SU-DHL-6 (cell line): Measurements from ENCODE around the gene SERINC5.

ENCODE experiments used
- H2AFZ ChIP-seq: fragments of 200-600 bp; sonication (generic); 2 replicates; pipeline ENCODE4 v1.6.1; 2014; ENCODE audit warnings: low read depth, mild to moderate bottlenecking, moderate library complexity, mixed read lengths, antibody characterized with exemption, low read length; ENCODE audit not compliant: severe bottlenecking
- H3F3A ChIP-seq: fragments of 200-600 bp; shearing (Covaris generic); 2 replicates; pipeline ENCODE4 v1.6.0; 2016; ENCODE audit warnings: antibody characterized with exemption, mild to moderate bottlenecking; ENCODE audit not compliant: insufficient read depth
- H3K27ac ChIP-seq: fragments of 200-600 bp; sonication (generic); 2 replicates; pipeline ENCODE4 v1.5.1; 2016; ENCODE audit warnings: low read depth, mild to moderate bottlenecking, low read length, moderate library complexity, mixed read lengths
- H3K27me3 ChIP-seq: fragments of 200-600 bp; sonication (generic), shearing (Covaris generic); 2 replicates; pipeline ENCODE4 v1.6.0; 2014; ENCODE audit warnings: mild to moderate bottlenecking, low read length
- H3K36me3 ChIP-seq: fragments of 200-600 bp; sonication (generic); 2 replicates; pipeline ENCODE4 v1.6.1; 2014; ENCODE audit warnings: mild to moderate bottlenecking, low read length, mixed read lengths
- H3K4me2 ChIP-seq: fragments of 300-600, 200-600 bp; shearing (Covaris generic), sonication (generic); 2 replicates; pipeline ENCODE4 v1.6.0; 2014; ENCODE audit warnings: low read length, low read depth, mild to moderate bottlenecking; ENCODE audit not compliant: poor library complexity, severe bottlenecking
- H3K4me3 ChIP-seq: fragments of 200-600 bp; sonication (generic); 2 replicates; pipeline ENCODE4 v1.5.1; 2014; ENCODE audit warnings: antibody characterized with exemption, low read length, mild to moderate bottlenecking, mixed read lengths; ENCODE audit not compliant: insufficient read depth, poor library complexity, severe bottlenecking
- H3K79me2 ChIP-seq: fragments of 200-600 bp; sonication (generic); 2 replicates; pipeline ENCODE4 v1.6.1; 2014; ENCODE audit warnings: mild to moderate bottlenecking, low read length, moderate library complexity; ENCODE audit not compliant: insufficient read depth
- H3K9ac ChIP-seq: fragments of 200-600 bp; sonication (generic); 2 replicates; pipeline ENCODE4 v1.7.0; 2014; ENCODE audit warnings: mild to moderate bottlenecking, low read length
- H3K9me2 ChIP-seq: fragments of 200-600 bp; sonication (generic); replicated peaks from 2 replicates; pipeline ENCODE4 v1.6.1; 2014; ENCODE audit warnings: low read length; ENCODE audit not compliant: insufficient read depth
- H3K9me3 ChIP-seq: fragments of 200-600 bp; sonication (generic); 2 replicates; pipeline ENCODE4 v1.6.1; 2014; ENCODE audit warnings: low read length, mixed read lengths; ENCODE audit not compliant: insufficient read depth
- H4K20me1 ChIP-seq: fragments of 200-600 bp; sonication (generic); 2 replicates; pipeline ENCODE4 v1.6.1; 2014; ENCODE audit warnings: low read depth, mild to moderate bottlenecking, antibody characterized with exemption, low read length, moderate library complexity, mixed read lengths
- CTCF ChIP-seq: fragments of 200-600 bp; sonication (generic); IDR thresholded peaks from one replicate; pipeline ENCODE4 v1.5.1; 2017; ENCODE audit warnings: antibody characterized with exemption, mild to moderate bottlenecking, low read length, moderate library complexity; ENCODE audit not compliant: insufficient read depth, poor library complexity, severe bottlenecking
- EZH2phosphoT487 ChIP-seq: fragments of 200-600 bp; sonication (generic), shearing (Covaris generic); conservative IDR thresholded peaks from 2 replicates; pipeline ENCODE4 v1.6.1; 2018; ENCODE audit warnings: mild to moderate bottlenecking, antibody characterized with exemption, low read length, moderate library complexity, mixed read lengths

Gene SERINC5

GRCh38 chr5:80147119-80147815 lies 108.6 kb downstream of the SERINC5 start:
- peak overlapping the region; percentile 23; the same call in 1 of the 2 replicates for H3K9ac ChIP-seq
- H3K9me3 ChIP-seq, result no peaks in the 10 kb centered on the region
- H3K27ac ChIP-seq, result peak overlapping the region; percentile 93
- no peak for TF ChIP-seq EZH2phosphoT487
- TF ChIP-seq CTCF, result no peak
- H3K36me3 ChIP-seq, result peaks cover 15% of the 10 kb centered on the region
- no peak overlapping the region for H2AFZ ChIP-seq
- no peaks in the 10 kb centered on the region; the same call in 1 of the 2 replicates for H3K79me2 ChIP-seq
- no peaks in the 10 kb centered on the region for H3K27me3 ChIP-seq
- H3K4me3 ChIP-seq, result no peak overlapping the region
- H4K20me1 ChIP-seq, result no peaks in the 10 kb centered on the region
- peaks cover 69% of the 10 kb centered on the region for H3F3A ChIP-seq
- H3K4me2 ChIP-seq, result peak overlapping the region; percentile 40
- H3K9me2 ChIP-seq, result no peaks in the 10 kb centered on the region

GRCh38 chr5:80146046-80146445 lies 109.8 kb downstream of the SERINC5 start:
- H3K79me2 ChIP-seq, result no peaks in the 10 kb centered on the region; the same call in 1 of the 2 replicates
- peaks cover 13% of the 10 kb centered on the region for H3K36me3 ChIP-seq
- peak overlapping the region; percentile 40 for H3K4me2 ChIP-seq
- H3K9ac ChIP-seq, result peak overlapping the region; percentile 23; the same call in 1 of the 2 replicates
- no peaks in the 10 kb centered on the region for H3K9me2 ChIP-seq
- no peaks in the 10 kb centered on the region for H3K27me3 ChIP-seq
- no peak for TF ChIP-seq EZH2phosphoT487
- no peak for TF ChIP-seq CTCF
- H3K9me3 ChIP-seq, result no peaks in the 10 kb centered on the region
- peaks cover 72% of the 10 kb centered on the region for H3F3A ChIP-seq
- H4K20me1 ChIP-seq, result no peaks in the 10 kb centered on the region
- H3K4me3 ChIP-seq, result no peak overlapping the region
- peak overlapping the region; percentile 93 for H3K27ac ChIP-seq
- H2AFZ ChIP-seq, result no peak overlapping the region

GRCh38 chr5:80143491-80143890 lies 112.4 kb downstream of the SERINC5 start:
- H3K9me2 ChIP-seq, result no peaks in the 10 kb centered on the region
- peaks cover 13% of the 10 kb centered on the region for H3K36me3 ChIP-seq
- no peak overlapping the region for H2AFZ ChIP-seq
- H4K20me1 ChIP-seq, result no peaks in the 10 kb centered on the region
- TF ChIP-seq EZH2phosphoT487, result no peak
- no peak for TF ChIP-seq CTCF
- H3K9me3 ChIP-seq, result no peaks in the 10 kb centered on the region
- no peaks in the 10 kb centered on the region for H3K27me3 ChIP-seq
- peak overlapping the region; percentile 45 for H3K9ac ChIP-seq
- peak overlapping the region; percentile 51 for H3K4me2 ChIP-seq
- no peak overlapping the region for H3K4me3 ChIP-seq
- peak overlapping the region; percentile 93 for H3K27ac ChIP-seq
- no peaks in the 10 kb centered on the region; the same call in 1 of the 2 replicates for H3K79me2 ChIP-seq
- H3F3A ChIP-seq, result peaks cover 69% of the 10 kb centered on the region
